Measurements from ENCODE around the gene AKAP7.
"Not testable (repeated sequence)": the region's sequence is repeated elsewhere in the genome, so short reads cannot be mapped to it uniquely, and the experiment has no call there.

The AKAP7 gene

GRCh38 chr6:131293472-131293911 is 158.2 kb downstream of the AKAP7 start:
- ChIA-PET CTCF (interaction anchor here (0.6 kb wide), 1 partner anchor 239 kb away, joined by 3 read pairs; no protein-coding TSS in a partner anchor), POLR2A (no interaction called here)
- H3K9me3 ChIP-seq (ENCODE audit: control insufficient read depth, insufficient read depth, low read depth, low read length): no peaks in the 10 kb centered on the region
- no peak overlapping the region for H3K27ac ChIP-seq (ENCODE audit: extremely low read depth, low read depth, low read length)
- no peaks in the 10 kb centered on the region for H3K36me3 ChIP-seq (ENCODE audit: control insufficient read depth in 2 of 2, insufficient read depth in 1 of 2, low read length in 2 of 2)
- no peaks in the 10 kb centered on the region for H3K4me1 ChIP-seq (ENCODE audit: control insufficient read depth, insufficient read depth, low read length)
- H3K4me3 ChIP-seq (ENCODE audit: low read depth, low read length): no peak overlapping the region
- TF ChIP-seq YY2 (tag by site-specific recombination; IDR thresholded peaks at IDR 0.05) (no peak), SCRT1 (tag by site-specific recombination; IDR thresholded peaks at IDR 0.05; ENCODE audit: borderline replicate concordance) (0 out of 2 replicates have a peak, but pooled peaks have one; percentile 15)

GRCh38 chr6:131295081-131295480 is 159.8 kb downstream of the AKAP7 start:
- H3K27ac ChIP-seq (ENCODE audit: extremely low read depth, low read depth, low read length): no peak overlapping the region
- no peak overlapping the region for H3K4me3 ChIP-seq (ENCODE audit: low read depth, low read length)
- no peaks in the 10 kb centered on the region for H3K9me3 ChIP-seq (ENCODE audit: control insufficient read depth, insufficient read depth, low read depth, low read length)
- CTCF ChIA-PET: interaction anchor here (1.1 kb wide), 1 partner anchor 165 kb away, joined by 3 read pairs; no protein-coding TSS in a partner anchor
- TF ChIP-seq ZFHX2 (tag by site-specific recombination; conservative IDR thresholded peaks at IDR 0.05): no peak
- no peak for TF ChIP-seq ZFP41 (tag by site-specific recombination; IDR thresholded peaks at IDR 0.05; ENCODE audit: borderline replicate concordance)
- TF ChIP-seq ZNF266 (tag by site-specific recombination; IDR thresholded peaks at IDR 0.05; ENCODE audit: low read depth): no peak
- TF ChIP-seq ZNF658 (tag by site-specific recombination; IDR thresholded peaks at IDR 0.05): no peak
- no peak for TF ChIP-seq ZNF692 (tag by site-specific recombination; IDR thresholded peaks at IDR 0.05)
- no peak for TF ChIP-seq ZNF133 (tag by site-specific recombination; IDR thresholded peaks at IDR 0.05)
- POLR2A ChIA-PET: no interaction called here
- no peaks in the 10 kb centered on the region for H3K4me1 ChIP-seq (ENCODE audit: control insufficient read depth, insufficient read depth, low read length)
- no peaks in the 10 kb centered on the region for H3K36me3 ChIP-seq (ENCODE audit: control insufficient read depth in 2 of 2, insufficient read depth in 1 of 2, low read length in 2 of 2)

GRCh38 chr6:131300826-131301225 is 165.6 kb downstream of the AKAP7 start:
- H3K36me3 ChIP-seq (ENCODE audit: control insufficient read depth in 2 of 2, insufficient read depth in 1 of 2, low read length in 2 of 2); H3K4me3 ChIP-seq (ENCODE audit: low read depth, low read length); H3K27ac ChIP-seq (ENCODE audit: extremely low read depth, low read depth, low read length); CTCF ChIA-PET; H3K9me3 ChIP-seq (ENCODE audit: control insufficient read depth, insufficient read depth, low read depth, low read length); H3K4me1 ChIP-seq (ENCODE audit: control insufficient read depth, insufficient read depth, low read length); POLR2A ChIA-PET: not testable (repeated sequence)

GRCh38 chr6:131303338-131303930 is 168.2 kb downstream of the AKAP7 start:
- CTCF ChIA-PET: no interaction called here
- TF ChIP-seq ZNF398 (tag by site-specific recombination; IDR thresholded peaks at IDR 0.05) (no peak), GLIS1 (tag by site-specific recombination; IDR thresholded peaks at IDR 0.05) (no peak), ZBTB48 (tag by site-specific recombination; IDR thresholded peaks at IDR 0.05) (no peak), INSM2 (tag by site-specific recombination; IDR thresholded peaks at IDR 0.05) (no peak), ZSCAN23 (tag by site-specific recombination; IDR thresholded peaks at IDR 0.05) (no peak), ZNF600 (tag by site-specific recombination; IDR thresholded peaks at IDR 0.05) (no peak), ZNF350 (tag by site-specific recombination; IDR thresholded peaks at IDR 0.05) (no peak), ZNF266 (tag by site-specific recombination; IDR thresholded peaks at IDR 0.05; ENCODE audit: low read depth) (no peak), ZNF704 (tag by site-specific recombination; IDR thresholded peaks at IDR 0.05) (no peak)
- no peaks in the 10 kb centered on the region for H3K36me3 ChIP-seq (ENCODE audit: control insufficient read depth in 2 of 2, insufficient read depth in 1 of 2, low read length in 2 of 2)
- H3K27ac ChIP-seq (ENCODE audit: extremely low read depth, low read depth, low read length): no peak overlapping the region
- H3K9me3 ChIP-seq (ENCODE audit: control insufficient read depth, insufficient read depth, low read depth, low read length): no peaks in the 10 kb centered on the region
- no peak overlapping the region for H3K4me3 ChIP-seq (ENCODE audit: low read depth, low read length)
- POLR2A ChIA-PET: no interaction called here
- no peaks in the 10 kb centered on the region for H3K4me1 ChIP-seq (ENCODE audit: control insufficient read depth, insufficient read depth, low read length)
